ENCODE results near the gene HACD1. TPM values are rescaled to one million over a fixed set of nuclear protein-coding genes. Genes with fewer than 3 reads are reported as not detected.

Gene HACD1, protein sequence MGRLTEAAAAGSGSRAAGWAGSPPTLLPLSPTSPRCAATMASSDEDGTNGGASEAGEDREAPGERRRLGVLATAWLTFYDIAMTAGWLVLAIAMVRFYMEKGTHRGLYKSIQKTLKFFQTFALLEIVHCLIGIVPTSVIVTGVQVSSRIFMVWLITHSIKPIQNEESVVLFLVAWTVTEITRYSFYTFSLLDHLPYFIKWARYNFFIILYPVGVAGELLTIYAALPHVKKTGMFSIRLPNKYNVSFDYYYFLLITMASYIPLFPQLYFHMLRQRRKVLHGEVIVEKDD
- total RNA-seq (2014; rRNA removed; shearing (Covaris generic)) = 30.2 and 37.5 TPM in 2 replicates
- polyA plus RNA-seq (2015; cell fraction: cytosol; rRNA removed) = 8.3 and 11.0 TPM in 2 replicates
- 5.6 and 10.7 TPM in 2 replicates for polyA plus RNA-seq (2015; cell fraction: nucleus; rRNA removed)

DNA sequence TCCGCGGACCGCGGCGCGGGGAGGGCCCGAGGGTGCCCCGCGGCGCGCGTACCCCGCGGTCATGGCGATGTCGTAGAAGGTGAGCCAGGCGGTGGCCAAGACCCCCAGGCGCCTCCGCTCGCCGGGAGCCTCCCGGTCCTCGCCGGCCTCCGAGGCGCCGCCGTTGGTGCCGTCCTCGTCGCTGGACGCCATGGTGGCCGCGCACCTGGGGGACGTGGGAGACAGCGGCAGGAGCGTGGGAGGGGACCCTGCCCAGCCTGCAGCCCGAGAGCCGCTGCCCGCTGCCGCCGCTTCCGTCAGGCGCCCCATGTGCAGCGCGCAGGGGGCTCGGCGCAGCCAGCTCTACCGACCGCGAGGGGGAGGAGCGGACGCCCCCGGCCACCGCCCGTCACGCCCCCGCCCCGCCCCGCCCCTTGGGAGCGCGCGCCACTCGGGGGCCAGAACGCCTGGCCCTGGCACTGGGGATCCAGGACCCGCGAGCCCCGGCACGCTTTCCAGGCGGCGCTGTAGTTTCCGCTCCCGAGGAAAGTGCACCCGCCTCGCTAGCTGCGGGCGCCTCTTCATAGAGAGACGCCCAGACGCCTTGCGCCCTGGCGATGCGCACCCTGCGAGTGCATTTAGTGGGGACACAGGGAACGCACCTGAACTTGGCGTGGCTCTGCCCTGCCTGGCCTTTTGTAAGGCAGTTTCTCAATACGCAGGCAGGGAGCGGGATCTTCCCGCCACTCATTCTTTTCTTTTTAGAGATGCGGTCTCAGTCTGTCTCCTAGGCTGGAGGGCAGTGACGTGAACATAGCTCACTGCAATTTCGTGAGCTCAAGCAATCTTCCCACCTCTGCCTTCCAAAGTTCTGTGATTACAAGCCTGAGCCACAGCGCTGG lies at the start of gene HACD1:
Gene HACD1, minus strand, starts transcription at position 344 of the 881 bp plus-strand sequence. Its CDS starts 35 bp downstream, at position 309.
- DNase-seq (ENCODE audit: low read depth) = peak; percentile 77

DNA sequence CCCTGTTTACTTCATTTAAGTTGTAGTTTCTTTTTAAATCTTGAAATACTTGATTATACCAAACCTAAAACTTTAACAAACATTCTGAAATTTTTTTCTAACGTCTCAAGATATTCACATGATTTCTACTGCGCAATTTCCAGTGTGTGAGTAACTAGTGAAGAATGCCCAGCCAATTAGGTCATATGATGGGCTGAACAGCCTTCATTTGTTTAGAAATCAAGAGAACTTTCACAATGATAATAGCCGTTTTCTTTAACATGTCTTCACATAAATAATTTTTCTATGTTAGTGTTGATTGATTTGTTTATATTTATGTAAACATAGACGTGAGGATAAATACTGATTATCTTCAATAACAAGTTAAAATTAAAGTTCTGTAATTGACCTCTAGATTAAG lies 48.6 kb upstream of the HACD1 start:
- peak; percentile 77 for DNase-seq (ENCODE audit: low read depth)

DNA sequence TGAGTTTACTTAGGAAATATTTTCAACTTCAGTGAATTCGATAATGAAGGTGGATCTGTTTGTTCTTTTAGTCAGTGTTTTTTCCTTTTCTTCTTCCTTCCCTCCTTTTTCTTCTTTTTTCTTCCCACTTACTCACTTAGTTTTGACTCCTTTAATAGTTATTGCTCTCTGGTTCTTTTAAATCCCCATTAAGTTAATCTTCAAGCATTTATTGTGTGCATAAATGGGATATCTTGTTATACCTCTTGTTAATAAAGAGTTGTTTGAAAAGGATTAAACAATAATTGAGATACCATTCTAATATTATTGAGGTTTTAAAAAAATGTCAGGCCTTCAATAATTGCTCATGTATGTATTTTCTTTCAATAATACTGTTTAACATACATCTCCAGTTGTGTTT lies 46.3 kb upstream of the HACD1 start:
- DNase-seq (ENCODE audit: low read depth) = no peak

DNA sequence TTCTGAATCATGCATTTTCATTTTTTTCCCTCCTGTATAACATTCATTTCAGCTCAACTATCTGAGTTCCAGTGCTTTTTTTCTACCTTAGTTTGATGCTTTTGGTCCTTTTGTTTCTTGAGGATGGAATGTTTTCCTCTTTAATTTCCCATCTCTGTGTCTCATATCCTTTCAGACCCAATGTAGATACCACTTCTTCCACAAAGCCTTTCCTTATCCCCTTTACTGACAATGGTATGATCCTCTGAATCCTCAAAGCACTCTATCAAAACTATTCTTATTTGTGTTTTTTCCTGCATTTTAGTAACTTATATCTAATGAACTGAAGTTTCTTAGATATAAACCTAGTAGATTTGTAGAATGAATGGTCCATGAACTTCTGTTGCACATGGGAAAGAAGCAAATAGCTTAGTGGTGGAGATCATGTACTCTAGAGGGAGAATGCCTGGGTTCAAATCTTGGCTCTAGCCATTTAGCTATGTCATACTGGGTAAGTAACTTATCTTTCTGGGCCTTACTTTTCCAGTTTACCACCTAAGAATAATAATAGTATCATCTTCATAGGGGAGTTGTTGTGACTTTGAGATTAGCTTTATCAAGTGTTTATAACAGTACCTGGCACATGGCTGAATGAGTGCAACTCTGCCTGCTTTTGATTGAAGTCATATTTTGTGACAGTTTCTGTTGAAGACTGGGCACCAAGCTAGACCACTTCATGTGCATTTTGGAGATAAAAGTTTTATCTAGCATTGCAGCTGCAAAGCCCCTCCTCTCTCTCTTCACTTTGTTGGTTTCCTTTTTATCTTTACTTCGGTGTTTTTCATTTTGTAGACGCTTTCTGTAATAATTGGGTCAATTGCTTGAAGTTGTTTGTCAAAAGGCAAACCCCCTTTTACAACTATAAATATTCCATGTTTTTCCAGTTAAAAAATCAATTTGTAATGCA lies 45.3 kb upstream of the HACD1 start:
- no peak for DNase-seq (ENCODE audit: low read depth)

DNA sequence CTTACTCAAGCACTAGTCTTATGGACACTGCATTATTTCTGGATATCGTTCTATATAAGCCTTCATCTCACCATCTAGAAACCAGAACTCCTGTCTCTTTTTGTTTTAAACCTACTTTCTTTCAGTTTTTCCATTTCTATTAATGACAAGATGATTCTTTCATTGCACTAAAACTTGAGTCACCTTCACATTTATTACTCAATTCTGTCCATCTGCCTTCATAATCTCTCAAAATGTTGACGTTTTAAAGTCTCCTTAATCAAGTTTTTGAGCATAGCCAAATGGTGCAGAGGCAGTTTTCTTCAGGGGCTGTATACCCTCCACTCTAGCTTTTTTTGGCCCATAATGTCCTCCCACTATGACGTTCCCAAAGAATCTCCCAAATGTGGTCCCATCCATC lies 44.3 kb upstream of the HACD1 start:
- DNase-seq (ENCODE audit: low read depth) = no peak

DNA sequence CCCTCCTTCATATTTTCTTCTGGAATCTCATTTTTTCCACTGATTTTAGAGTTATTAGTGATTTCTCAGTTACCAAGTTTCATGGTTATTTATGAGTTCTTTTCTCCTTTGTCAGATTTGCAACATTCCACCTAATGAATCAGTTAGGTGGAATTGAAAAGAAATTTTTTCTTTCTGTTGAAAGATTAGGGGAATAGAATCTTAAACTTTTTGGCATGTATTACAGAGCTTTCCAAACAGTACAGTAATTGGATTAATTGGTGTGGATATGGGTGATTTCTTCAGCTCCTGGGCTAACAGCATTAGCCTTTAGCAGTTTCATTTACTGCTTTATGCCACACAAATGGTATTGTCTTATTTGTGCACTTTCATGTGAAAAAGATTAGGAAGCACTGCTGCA lies 43.7 kb upstream of the HACD1 start:
- no peak for DNase-seq (ENCODE audit: low read depth)

DNA sequence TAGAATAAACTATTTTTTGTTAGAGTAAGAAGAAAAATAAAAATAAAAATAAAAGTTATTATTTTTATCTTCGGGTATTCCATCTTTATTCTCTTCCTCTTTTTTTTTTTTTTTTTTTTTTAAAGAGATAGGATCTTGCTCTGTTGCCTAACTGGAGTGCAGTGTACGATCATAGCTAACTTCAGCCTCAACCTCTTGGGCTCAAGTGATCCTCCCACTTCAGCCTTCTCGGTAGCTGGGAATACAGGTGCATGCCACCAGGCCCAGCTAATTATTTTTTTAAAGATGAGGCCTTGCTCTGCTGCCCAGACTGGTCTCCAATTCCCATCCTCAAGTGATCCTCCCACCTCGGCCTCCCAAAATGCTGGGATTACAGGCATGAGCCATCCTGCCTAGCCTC lies 42.2 kb upstream of the HACD1 start:
- DNase-seq (ENCODE audit: low read depth) = no peak

DNA sequence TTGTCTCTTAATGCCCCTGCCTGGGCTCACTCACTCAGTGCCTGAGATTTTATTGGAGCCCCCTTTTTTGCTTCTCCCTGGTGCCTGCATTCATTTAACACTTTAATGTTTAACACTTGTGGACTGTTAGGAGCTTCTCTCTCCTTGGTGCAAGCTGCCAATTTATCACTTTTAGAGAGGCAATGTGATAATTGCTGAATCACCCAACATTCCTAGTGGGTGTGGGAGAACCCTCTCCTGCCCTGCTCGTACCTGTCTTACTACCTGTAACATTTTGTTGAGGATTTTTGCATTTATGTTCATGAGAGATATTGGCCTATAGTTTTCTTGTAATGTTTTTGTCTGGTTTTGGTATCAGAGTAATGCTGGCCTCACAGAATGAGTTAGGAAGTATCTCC lies 39.9 kb upstream of the HACD1 start:
- DNase-seq (ENCODE audit: low read depth) = no peak

DNA sequence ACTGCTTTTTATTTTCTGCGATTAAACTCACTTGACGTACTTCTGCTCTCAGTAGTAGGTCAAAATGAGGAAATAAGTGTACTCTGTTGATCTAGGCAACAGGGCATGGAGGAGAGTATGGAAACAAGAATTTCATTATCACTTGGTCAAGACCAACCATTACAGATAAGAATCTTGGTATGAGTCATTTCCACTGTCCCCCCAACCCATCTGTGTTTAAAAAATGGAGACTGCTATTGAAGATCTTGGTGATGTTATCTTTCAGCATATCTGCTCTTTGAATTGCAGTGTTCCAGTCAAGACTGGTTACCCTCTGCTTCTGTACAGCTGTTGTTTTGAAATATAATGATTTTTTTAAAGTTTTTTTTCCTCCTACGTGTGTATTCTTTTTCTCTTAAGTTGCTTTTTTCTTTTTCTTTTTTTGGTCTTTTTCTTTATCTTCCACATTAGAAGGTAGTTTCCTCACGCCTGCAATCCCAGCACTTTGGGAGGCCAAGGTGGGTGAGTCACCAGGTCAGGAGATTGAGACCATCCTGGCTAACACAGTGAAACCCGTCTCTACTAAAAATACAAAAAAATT lies 38.5 kb upstream of the HACD1 start:
- DNase-seq (ENCODE audit: low read depth) = peak; percentile 50

DNA sequence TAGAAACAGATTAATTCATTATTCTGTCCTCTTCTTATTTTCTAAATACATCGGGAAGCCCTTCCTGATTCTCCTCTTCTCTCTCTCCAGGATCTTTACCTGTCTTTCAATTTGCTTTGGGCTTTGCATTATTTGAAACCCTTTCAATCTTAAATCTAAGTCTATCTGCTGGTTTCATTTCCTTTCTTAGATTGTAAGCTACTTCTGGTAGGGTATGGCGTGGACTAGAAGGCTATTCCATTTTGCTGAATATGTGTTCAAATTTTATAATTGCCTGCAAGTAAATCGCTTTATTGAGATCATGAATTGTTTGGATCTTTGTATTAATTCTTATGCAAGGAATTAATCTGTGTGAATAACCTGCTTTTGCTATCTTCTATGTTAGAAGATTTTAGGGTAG lies 37.8 kb upstream of the HACD1 start:
- no peak for DNase-seq (ENCODE audit: low read depth)

DNA sequence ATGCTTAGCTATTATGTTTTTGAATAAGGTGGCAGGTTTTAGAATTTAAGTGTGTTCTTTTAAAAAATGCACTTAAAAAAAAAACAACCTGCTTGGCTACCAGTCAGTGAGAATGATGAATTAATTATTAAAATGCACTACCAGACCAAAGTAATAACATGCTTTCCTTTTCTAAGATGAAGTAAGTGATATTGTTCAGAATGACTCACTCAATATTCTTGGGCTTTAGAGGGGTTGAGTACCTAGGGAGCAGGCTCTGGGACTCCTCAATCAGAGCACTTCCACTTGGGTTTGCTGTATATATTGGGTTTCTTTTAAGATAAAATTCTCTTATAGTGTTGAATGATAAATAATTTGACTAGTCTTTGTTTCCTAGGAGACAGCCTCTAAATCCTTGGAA lies 35.4 kb upstream of the HACD1 start:
- no peak for DNase-seq (ENCODE audit: low read depth)

DNA sequence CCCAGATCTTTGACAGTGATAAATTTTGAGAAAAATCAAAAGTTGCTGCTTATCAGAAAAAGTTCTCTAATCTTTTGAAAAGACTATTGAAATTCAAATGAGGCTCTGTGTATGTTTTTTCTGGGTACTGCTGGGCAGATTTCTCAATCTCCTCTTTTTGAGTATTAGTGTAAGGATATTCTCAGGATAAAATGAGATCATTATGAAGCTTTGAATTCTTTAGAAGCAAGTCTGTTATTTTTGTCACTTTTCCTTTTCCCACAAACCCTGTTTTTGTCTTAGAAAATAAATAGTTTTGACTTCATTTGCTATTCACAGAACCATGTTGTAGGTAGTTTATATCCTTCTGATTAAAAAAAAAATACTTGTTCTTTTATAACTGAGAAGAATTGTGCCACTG lies 34.7 kb upstream of the HACD1 start:
- DNase-seq (ENCODE audit: low read depth) = no peak

DNA sequence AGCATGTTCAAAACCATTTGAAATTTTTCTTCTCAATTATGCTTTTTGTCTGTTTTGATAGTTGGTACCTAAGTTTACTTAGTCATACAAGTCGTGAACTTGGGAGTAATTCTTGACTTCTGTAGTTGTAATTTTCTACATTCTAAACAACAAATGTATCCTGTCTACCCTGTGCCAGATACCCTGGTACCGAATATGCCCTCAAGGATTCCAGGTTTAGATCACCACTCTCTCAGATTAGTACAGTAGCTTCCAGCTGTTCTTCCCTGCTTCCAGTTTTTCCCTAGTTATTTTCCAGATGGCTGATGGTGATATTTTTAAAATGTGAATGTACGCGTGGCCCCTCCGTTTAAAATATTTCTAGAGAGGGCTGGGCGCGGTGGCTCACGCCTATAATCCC lies 33.2 kb upstream of the HACD1 start:
- DNase-seq (ENCODE audit: low read depth) = no peak

DNA sequence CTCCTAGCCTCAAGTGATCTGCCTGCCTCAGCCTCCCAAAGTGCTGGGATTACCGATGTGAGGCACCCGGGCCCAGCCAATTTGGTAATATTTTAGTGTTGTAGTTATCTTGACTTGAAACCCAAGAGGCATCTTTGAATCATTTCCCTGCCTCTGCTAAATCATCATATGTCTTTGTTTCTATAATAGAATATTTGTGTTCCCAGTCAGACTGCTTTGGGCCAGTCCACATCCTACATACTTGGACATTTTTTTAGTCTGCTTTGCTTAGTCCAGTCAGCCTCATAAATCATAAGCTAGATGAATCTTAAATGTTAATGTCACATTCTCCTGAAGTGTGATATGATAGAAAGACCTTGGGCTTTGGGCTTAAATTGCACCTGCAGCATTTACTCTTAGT lies 32.7 kb upstream of the HACD1 start:
- no peak for DNase-seq (ENCODE audit: low read depth)

DNA sequence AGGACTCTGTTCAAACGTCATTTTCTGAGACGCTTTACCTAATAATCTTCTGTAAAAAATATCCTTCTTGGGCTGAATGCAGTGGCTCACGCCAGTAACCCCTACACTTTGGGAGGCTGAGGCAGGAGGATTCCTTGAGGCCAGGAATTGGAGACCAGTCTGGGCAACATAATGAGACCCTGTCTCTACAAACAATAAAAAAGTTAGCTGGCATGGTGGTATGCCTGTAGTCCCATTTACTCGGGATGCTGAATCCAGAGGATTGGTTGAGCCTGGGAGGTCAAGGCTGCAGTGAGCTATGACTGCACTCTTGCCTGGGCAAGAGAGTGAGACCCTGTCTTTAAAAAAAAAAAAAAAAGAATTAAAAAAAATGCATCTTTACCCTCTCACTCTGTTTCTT lies 31.9 kb upstream of the HACD1 start:
- no peak for DNase-seq (ENCODE audit: low read depth)

DNA sequence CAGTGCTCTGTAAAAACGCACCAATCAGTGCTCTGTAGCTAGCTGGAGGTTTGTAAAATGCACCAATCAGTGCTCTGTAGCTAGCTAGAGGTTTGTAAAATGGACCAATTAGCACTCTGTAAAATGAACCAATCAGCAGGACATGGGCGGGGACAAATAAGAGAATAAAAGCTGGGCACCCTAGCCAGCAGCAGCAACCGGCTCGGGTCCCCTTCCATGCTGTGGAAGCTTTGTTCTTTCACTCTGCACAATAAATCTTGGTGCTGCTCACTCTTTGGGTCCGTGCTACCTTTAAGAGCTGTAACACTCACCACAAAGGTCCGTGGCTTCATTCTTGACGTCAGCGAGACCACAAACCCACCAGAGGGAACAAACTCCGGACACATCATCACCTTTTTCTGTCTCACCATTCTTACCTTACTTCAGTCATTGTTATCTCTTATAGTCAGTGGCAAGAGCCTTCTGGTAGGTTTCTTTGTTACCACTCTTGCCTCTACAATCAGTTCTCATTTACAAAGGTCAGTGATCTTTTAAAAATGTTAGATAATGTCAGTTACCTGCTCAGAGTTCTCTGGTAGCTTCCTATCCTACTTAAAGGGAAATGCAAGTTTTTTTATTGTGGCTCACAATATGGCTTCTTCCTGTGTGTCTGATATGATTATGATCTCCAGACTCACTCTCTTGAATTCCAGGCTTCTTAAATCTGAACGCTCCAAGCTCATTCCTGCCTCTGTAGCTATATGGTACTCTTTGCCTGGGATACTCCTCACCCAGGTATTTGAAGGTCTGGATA lies 31.3 kb upstream of the HACD1 start:
- peak; percentile 30 for DNase-seq (ENCODE audit: low read depth)

DNA sequence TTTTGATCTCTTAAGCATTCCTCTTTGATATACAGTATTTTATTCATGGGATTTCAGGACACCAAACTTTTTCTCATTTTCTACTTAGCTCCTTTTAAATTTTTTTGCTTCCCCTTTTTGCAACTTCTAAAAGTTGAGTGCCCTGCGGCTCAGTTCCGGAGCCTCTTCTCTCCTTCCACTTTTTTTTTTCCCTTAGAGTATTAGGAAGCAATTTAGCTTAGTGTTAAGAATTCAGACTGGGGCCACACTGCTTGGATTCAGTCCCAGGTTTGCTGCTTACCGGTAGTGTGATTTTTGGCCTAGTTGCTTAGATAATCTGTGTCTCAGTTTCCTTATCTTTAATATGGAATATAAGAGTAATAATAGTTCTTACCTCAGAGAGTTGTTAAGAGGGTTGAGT lies 30.2 kb upstream of the HACD1 start:
- DNase-seq (ENCODE audit: low read depth) = no peak

DNA sequence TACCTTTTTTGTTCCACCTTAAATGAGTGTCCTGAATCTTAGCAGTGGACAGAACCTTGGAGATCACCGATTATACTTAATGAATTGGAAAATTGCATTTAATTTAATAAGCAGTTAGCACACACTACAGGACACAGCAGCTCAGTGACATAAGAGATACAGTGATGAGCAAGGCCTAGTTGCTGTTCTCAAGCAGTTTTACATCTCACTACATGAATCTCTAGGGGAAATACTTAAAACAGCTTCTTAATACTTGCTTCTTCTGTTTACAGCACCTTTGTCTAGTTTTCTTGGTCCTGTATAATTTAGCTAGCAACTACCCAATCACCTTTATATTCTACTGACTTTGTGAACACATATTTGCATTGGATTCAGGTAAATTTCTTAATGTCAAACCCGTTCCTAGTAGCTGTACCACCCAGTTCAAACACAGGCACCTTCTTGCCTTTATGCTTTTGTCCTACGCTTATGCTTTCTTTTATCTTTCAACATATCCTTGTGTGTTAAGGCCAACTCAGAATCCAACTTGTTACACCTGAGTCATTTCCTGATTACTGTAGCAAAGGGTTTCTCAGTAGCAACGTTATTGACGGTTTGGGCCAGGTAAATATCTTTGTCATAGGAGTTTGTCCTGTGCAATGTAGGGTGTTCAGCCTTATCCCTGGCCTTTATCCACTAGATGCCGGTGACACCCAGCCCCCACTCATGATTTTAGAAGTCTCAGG lies 28.6 kb upstream of the HACD1 start:
- DNase-seq (ENCODE audit: low read depth) = peak; percentile 39

DNA sequence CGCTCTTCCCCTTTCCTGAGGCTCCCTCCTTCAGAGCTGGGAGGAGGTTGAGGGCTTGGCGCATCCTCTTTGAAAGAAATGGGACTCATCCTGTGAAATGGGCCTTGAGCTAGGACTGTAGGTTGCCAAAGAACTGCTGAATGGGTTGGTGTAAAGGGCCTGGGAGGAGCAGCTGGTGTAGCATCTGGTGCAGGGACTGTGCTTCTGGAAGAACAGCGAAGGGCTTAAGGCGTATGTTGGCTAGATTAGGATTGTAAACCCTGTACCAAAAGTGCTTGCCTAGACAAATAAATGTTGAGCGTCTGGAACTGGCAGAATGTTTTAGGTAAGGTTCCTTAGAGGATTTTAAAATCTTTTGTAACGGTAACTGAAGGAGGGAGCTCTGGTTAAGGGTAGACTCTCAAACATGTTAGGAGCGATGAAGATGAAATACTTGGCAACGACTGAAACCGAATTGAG lies 27.3 kb upstream of the HACD1 start:
- DNase-seq (ENCODE audit: low read depth) = no peak
